Stimulated activated CD8-positive, alpha-beta memory T cell treated with anti-CD3 and anti-CD28 coated beads, Interleukin-7, amount 100 ng/mL, for 24 hours (primary cell): ENCODE data around the gene GON7.
"Not testable (repeated sequence)": the region's sequence is repeated elsewhere in the genome, so short reads cannot be mapped to it uniquely, and the experiment has no call there.

ENCODE experiments used
- DNase-seq: peaks from one replicate; pipeline ENCODE4 v3.0.0-alpha.2; 2020; ENCODE audit warnings: low read depth

The GON7 gene

GRCh38 chr14:93199031-93199430 lies 7.8 kb downstream of the GON7 start:
- no peak for DNase-seq

DNA sequence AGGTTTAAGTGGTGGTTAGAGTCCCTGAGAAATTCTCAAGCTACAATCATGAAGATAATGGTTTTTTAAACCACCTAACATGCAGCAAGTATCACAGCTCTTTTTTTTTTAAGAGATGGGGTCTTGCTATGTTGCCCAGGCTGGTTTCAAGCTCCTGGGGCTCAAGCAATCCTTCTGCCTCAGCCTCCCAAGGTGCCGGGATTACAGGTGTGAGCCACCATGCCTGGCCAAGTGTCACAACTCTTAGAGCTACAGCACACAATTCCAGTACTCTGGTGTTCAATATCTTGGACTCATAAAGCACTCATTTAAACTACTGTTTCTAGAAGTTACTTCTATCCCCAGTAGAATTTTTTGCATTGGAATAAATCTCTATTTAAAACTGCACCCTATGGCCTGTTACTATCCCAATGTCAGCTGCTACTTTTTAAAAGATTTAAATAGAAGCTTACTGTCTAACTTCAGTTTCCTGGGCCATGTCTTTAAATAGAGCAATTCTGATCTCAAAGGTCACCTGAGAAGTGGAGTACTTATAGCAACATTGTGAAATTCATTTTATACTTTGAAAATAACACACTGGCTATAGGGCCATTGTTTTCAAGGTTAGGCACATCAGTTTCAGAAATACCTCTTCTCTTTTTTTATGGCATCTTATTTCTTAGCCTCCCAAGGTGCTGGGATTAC lies 11.4 kb downstream of the GON7 start:
- no peak for DNase-seq

DNA sequence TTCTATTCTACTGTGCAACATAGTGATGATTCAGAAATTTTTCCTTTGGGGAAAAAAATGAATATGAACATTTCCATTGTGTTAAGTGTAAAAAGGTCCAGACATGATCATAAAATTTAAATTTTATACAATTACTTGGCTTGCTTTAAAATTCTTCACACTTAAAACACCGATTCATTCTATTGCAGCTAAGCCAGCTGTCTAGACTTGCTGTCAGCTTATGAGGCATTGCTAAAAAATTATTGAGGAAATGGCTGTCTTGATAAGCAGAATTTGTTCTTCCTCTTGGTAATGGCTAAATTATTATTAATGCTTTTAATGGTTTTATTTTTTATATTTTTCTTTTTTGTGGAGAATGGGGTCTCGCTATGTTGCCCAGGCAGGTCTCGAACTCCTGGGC lies 19.9 kb downstream of the GON7 start:
- no peak for DNase-seq

DNA sequence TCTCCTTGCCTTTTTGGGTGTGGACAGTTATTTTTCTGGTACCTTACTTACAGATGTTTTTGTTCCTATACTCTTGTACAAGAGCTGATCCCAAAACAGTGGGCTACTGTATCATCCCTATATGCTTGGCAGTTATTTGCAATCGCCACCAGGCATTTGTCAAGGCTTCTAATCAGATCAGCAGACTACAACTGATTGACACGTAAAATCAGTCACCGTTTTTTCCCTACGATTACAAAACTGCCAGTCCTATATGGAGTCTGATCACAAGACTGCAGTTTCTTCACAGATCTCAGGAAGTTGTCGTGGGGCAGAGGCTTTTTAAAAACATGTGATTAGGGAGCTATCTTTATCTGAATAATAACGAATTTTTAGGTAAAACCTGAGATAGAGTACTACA lies 20.4 kb downstream of the GON7 start:
- no peak for DNase-seq

GRCh38 chr14:93185349-93185720 lies 21.5 kb downstream of the GON7 start:
- no peak for DNase-seq

DNA sequence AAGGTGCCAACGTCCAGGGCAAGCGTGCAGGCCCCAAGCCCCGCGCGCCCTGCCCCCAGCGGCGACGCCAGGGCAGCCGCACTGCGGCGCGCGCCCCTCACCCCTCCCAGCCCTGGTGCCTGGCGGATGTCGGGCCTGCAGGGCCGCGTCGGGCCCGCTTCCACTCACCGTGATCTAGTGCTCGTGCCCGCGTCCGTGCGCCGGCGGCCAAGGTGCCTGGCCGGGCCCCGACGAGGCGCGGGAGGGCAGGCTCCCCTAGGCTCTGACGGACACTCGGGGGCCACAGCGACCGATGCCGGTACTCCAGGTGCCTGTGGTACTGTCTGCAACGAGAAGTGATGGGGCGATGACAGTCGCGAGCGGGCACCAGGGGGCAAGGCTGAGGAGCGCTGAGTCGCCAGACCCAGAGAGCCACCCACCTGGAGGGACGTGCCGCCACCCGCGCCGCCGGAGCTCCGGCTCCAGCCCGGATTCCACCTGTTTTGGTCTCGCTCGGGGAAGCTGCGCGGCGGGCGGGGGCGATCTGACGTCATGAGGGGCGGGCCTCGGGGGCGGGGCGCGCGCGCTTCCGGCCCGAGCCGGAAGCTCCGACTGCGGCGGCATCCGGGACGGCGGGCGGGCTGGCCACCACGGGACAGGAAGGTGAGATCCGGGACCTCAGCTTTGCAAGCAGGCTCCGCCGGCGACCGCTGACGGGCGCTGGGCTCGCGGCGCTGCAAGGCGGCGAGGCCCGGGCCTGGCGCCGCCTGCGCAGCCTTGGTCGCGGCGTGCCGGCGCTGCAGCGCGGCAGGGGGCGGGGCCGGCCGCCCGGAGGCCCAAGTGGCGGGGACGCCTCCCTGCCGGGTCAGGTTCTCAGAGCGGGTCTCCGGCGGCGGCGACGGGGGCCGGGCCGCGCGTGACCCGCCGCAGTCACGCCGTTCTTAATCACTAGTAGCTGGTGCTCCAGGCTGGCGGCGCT lies 22.2 kb downstream of the GON7 start, which contains the start of the genes LYSET and MOAP1:
Gene LYSET (plus strand): TSS at position 927 of the 958 bp plus-strand sequence. CDS start 89 bp downstream, outside the sequence.
Gene MOAP1 (minus strand): TSS at position 507 of the 958 bp plus-strand sequence. CDS start 655 bp downstream, outside the sequence.
- DNase-seq, result peak; percentile 75

DNA sequence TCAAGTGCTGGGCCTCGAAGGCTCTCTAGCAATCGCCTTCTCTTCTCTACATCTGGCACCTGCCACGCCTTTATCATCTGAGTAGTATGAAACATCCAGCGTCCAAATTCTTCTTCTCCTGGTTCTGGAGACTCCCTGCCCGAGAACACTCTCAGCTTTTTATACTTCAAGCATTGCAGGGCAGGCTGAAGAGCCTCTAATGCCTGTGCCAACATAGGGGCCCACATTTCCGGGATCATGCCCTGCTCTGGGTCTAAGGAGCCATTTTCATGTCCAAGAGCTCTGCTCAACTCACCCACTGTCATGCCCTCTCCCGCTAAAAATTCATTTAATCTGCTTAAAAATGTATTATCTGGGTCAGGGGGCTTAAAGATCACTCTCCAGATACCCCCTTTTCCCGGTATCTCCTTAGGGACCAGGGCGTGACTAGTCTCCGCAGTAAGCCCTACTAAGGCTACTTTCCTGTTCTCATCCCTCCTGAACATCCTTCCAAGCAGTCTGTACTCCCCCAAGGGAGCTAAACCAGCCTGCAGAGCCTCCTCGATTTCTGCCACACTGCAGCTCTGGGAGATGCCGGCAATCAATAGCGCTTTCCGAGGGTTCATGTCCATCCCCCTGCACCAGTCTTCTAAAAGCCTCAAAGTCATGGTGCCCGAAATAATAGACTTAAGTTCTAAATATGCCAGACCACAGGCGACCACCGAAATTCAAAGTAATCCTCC lies 23.1 kb downstream of the GON7 start:
- no peak for DNase-seq

DNA sequence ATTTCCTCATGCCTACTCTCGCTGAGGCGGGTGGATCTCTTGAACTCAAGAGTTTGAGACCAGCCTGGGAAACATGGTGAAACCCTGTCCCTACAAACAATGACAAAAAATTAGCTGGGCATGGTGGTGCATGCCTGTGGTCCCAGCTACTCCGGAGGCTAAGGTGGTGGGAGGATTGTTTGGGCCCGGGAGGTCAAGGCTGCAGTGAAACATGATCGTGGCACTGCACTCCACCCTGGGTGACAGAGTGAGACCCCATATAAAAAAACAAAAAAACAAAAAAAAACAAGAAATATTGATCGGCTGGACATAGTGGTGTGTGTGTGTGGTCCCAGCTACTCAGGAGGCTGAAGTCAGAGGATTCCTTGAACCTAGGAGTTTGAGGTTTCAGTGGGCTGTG lies 31.4 kb downstream of the GON7 start:
- no peak for DNase-seq

DNA sequence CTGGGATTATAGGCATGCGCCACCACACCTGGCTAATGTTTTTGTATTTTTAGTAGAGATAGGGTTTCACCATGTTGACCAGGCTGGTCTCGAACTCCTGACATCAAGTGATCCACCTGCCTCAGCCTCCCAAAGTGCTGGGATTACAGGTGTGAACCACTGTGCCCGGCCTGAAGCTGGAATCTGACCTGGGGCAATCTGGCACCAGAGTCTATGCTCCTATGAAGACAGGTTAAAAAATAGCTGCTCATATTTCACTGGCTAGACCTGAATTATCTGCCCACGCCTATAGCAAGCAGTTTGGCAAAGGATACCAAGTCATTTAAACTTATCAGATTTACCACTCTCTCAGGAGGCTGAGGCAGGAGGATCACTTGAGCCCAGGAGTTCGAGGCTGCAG lies 32.1 kb downstream of the GON7 start:
- DNase-seq, result not testable (repeated sequence)

GRCh38 chr14:93173943-93174395 lies 32.9 kb downstream of the GON7 start:
- DNase-seq, result no peak

GRCh38 chr14:93171376-93171775 lies 35.5 kb downstream of the GON7 start:
- DNase-seq, result no peak

- DNase-seq, result not testable (repeated sequence)
Measured at GRCh38 chr14:93170141-93170540, 36.7 kb downstream of the GON7 start.

GRCh38 chr14:93169619-93170018 lies 37.2 kb downstream of the GON7 start:
- DNase-seq, result not testable (repeated sequence)

DNA sequence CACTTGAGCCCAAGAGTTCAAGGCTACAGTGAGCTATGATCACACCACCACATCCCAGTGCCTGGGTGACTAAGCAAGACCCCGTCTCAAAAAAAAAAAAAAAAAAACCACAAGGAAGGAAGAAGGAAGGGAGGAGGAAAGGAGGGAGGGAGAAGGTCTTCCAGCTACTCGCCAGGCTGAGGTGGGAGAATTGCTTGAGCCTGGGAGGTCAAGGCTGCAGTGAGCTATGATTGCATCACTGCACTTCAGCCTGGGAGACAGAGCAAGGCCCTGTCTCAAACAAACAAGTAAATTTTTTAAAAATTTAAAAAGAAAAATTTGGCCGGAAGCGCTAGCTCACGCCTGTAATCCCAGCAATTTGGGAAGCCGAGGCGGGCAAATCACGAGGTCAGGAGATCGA lies 38.3 kb downstream of the GON7 start:
- not testable (repeated sequence) for DNase-seq

GRCh38 chr14:93165271-93166265 lies 41.3 kb downstream of the GON7 start:
- not testable (repeated sequence) for DNase-seq

- no peak for DNase-seq
Measured at GRCh38 chr14:93163564-93163963, 43.3 kb downstream of the GON7 start.

DNA sequence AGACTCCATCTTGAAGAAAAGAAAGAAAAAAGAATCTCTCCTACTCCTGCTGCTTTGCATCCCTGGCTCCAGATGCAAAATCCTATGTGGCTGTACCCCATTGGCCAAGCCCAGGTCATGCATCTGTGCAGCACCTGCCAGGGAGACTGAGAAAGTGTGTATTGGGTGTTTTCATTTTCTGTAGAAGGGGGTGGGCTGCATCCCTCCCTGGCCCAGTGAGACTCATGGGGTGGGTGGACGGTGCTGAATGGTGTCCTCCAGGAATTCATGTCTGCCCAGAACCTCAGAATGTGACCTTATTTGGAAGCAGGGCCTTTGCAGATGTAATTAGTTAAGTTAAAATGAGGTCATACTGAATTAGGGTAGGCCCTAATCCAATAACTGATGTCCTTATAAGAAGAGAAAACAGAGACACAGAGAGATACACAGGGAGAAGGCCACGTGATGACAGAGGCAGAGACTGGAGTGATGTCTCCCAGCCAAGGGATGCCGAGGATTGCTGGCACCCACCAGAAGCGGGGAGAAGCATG lies 45.4 kb downstream of the GON7 start:
- DNase-seq, result no peak

DNA sequence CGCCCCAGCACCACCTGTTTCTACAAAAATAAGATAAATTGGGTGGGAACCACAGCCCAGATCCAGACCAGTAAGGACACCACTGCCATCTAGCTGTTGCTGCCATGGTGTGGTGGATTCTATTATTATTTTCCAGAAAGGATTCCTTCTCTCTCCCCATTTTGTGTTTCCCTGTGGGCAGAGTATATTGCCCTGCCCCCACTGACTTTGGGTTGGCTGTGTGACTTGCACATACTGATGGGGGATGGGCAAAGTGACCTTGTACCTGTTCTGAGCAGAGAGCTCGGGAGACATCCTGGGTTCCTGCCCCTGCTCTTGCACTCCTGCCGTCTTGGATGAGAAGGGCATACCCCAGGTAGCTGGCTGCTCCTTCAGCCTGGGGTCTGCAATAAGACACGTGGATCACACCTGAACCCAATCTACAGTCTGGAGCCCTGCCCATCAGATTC lies 46.5 kb downstream of the GON7 start:
- no peak for DNase-seq

- not testable (repeated sequence) for DNase-seq
Measured at GRCh38 chr14:93159625-93160352, 47.1 kb downstream of the GON7 start.

DNA sequence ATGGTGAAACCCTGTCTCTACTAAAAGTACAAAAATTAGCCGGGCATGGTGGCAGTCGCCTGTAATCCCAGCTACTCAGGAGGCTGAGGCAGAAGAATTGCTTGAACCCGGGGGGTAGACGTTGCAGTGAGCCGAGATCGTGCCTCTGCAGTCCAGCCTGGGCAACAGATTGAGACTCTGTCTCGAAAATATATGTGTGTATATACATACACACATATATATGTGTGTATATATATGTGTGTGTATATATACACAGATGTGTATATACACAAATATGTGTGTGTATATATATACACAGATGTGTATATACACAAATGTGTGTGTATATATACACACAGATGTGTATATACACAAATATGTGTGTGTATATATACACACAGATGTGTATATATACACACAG lies 48.5 kb downstream of the GON7 start:
- DNase-seq, result not testable (repeated sequence)
